ENCODE results near the gene ANKZF1. TPM values are rescaled to one million over a fixed set of nuclear protein-coding genes. Genes with fewer than 3 reads are reported as not detected.
"Not testable (repeated sequence)": the region's sequence is repeated elsewhere in the genome, so short reads cannot be mapped to it uniquely, and the experiment has no call there.

Gene ANKZF1
- total RNA-seq, 1 experiment from 2014 or later, result 36.2 TPM

GRCh38 chr2:219253753-219254589 is 24.4 kb downstream of the ANKZF1 start, which contains the start of gene TUBA4A:
TUBA4A (minus strand) TSS chr2:219253918; CDS start chr2:219253858, 60 bp downstream.
- no TSS peak for BruUV-seq (replicated peaks)
- CTCF ChIA-PET, result interaction anchor here (0.6 kb wide), 2 partner anchors 9 to 112 kb away, joined by 4 read pairs; no protein-coding TSS in a partner anchor
- intact Hi-C loops (cut with micrococcal nuclease; ENCODE audit: unreplicated experiment), result no loop called here
- peak within 1 kb of the TSS; percentile 49 to 68 for H3K4me3 ChIP-seq (ENCODE audit: low read depth in 2 of 2, low read length in 2 of 2)
- ATAC-seq (peak; percentile 86), DNase-seq (ENCODE audit: low read depth, low spot score) (no peak)
- H3K9me3 ChIP-seq (ENCODE audit: control insufficient read depth, insufficient read depth, low read depth, low read length), result no peaks in the 10 kb centered on the region
- TF ChIP-seq SIN3A (IDR thresholded peaks at IDR 0.05; ENCODE audit: borderline replicate concordance, insufficient read depth, low read depth, low read length) (0 out of 2 replicates have a peak, but pooled peaks have one; percentile 56), TCF7L2 (IDR thresholded peaks at IDR 0.05; ENCODE audit: low read depth, low read length) (no peak), POLR2AphosphoS5 (IDR thresholded peaks at IDR 0.05; ENCODE audit: low read depth, low read length) (no peak), CTCF (IDR thresholded peaks at IDR 0.05) (no peak)
- TF ChIP-seq, protein P1, sequence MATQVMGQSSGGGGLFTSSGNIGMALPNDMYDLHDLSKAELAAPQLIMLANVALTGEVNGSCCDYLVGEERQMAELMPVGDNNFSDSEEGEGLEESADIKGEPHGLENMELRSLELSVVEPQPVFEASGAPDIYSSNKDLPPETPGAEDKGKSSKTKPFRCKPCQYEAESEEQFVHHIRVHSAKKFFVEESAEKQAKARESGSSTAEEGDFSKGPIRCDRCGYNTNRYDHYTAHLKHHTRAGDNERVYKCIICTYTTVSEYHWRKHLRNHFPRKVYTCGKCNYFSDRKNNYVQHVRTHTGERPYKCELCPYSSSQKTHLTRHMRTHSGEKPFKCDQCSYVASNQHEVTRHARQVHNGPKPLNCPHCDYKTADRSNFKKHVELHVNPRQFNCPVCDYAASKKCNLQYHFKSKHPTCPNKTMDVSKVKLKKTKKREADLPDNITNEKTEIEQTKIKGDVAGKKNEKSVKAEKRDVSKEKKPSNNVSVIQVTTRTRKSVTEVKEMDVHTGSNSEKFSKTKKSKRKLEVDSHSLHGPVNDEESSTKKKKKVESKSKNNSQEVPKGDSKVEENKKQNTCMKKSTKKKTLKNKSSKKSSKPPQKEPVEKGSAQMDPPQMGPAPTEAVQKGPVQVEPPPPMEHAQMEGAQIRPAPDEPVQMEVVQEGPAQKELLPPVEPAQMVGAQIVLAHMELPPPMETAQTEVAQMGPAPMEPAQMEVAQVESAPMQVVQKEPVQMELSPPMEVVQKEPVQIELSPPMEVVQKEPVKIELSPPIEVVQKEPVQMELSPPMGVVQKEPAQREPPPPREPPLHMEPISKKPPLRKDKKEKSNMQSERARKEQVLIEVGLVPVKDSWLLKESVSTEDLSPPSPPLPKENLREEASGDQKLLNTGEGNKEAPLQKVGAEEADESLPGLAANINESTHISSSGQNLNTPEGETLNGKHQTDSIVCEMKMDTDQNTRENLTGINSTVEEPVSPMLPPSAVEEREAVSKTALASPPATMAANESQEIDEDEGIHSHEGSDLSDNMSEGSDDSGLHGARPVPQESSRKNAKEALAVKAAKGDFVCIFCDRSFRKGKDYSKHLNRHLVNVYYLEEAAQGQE (IDR thresholded peaks at IDR 0.05; ENCODE audit: insufficient read depth in 1 of 2, low read depth in 2 of 2, low read length in 1 of 2), result no peak
- in situ Hi-C loops (cut with HindIII; ENCODE audit: low pct_unique_long_range_greater_than_20kb, low sequenced_read_pairs), result no loop called here
- H3K27ac ChIP-seq (ENCODE audit: low read length), result no peak within 1 kb of the TSS
- H3K27me3 ChIP-seq (ENCODE audit: control insufficient read depth, insufficient read depth, low read length), result peaks cover 8% of the 10 kb centered on the region
- H3K4me1 ChIP-seq (ENCODE audit: control insufficient read depth, insufficient read depth, low read length), result peaks cover 25% of the 10 kb centered on the region
- H3K36me3 ChIP-seq (ENCODE audit: control insufficient read depth, insufficient read depth, low read length), result no peaks in the 10 kb centered on the region; the same call in 1 of the 2 replicates
- POLR2A ChIA-PET, result interaction anchor here (1.5 kb wide), 1 partner anchor 9 kb away, joined by 3 read pairs; no protein-coding TSS in a partner anchor

DNA sequence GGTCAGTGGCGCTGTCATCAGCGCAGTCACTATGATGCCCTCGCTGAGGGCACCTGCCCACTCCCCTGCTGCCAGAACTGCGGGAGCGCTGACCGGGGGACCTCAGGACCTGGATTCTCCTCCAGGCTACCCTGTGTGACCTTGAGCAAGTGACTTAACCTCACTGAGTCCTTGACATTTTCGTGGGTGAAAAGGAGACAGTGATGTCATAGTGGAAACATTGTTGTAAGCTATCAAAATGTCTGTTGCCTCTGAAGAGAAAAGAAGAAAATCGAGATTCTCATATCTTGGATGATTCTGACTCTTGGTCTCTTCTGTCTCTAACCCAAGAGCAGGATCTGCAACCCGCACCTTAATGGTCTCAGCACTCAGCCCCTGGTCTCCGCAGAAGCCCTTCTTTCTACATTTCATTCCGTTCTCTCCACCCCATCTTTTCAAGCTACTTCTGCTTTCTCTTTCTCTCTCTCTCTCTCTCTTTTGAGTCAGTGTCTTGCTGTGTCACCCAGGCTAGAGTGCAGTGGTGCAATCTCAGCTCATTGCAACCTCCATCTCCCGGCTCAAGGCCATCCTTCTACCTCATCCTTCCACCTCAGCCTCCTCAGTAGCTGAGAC is 25.1 kb downstream of the ANKZF1 start:
- CTCF ChIA-PET, result no interaction called here
- in situ Hi-C loops (cut with HindIII; ENCODE audit: low pct_unique_long_range_greater_than_20kb, low sequenced_read_pairs), result no loop called here
- peak overlapping the region; percentile 49 to 68 for H3K4me3 ChIP-seq (ENCODE audit: low read depth in 2 of 2, low read length in 2 of 2)
- no peak for DNase-seq (ENCODE audit: low read depth, low spot score)
- intact Hi-C loops (cut with micrococcal nuclease; ENCODE audit: unreplicated experiment), result no loop called here
- TF ChIP-seq TCF7L2 (IDR thresholded peaks at IDR 0.05; ENCODE audit: low read depth, low read length) (no peak), CTCF (IDR thresholded peaks at IDR 0.05) (no peak), SIN3A (IDR thresholded peaks at IDR 0.05; ENCODE audit: borderline replicate concordance, insufficient read depth, low read depth, low read length) (no peak), POLR2AphosphoS5 (IDR thresholded peaks at IDR 0.05; ENCODE audit: low read depth, low read length) (no peak)
- TF ChIP-seq, protein P1 (IDR thresholded peaks at IDR 0.05; ENCODE audit: insufficient read depth in 1 of 2, low read depth in 2 of 2, low read length in 1 of 2), result no peak
- H3K4me1 ChIP-seq (ENCODE audit: control insufficient read depth, insufficient read depth, low read length), result peaks cover 18% of the 10 kb centered on the region
- POLR2A ChIA-PET, result interaction anchor here (1.5 kb wide), 1 partner anchor 10 kb away, joined by 3 read pairs; no protein-coding TSS in a partner anchor
- H3K27me3 ChIP-seq (ENCODE audit: control insufficient read depth, insufficient read depth, low read length), result peaks cover 8% of the 10 kb centered on the region
- ATAC-seq, result peak; percentile 22
- no TSS peak for BruUV-seq (replicated peaks)
- H3K9me3 ChIP-seq (ENCODE audit: control insufficient read depth, insufficient read depth, low read depth, low read length), result no peaks in the 10 kb centered on the region
- no peak overlapping the region for H3K27ac ChIP-seq (ENCODE audit: low read length)
- no peaks in the 10 kb centered on the region; the same call in 1 of the 2 replicates for H3K36me3 ChIP-seq (ENCODE audit: control insufficient read depth, insufficient read depth, low read length)

- BruUV-seq (replicated peaks); H3K27me3 ChIP-seq (ENCODE audit: control insufficient read depth, insufficient read depth, low read length); H3K9me3 ChIP-seq (ENCODE audit: control insufficient read depth, insufficient read depth, low read depth, low read length); ATAC-seq; DNase-seq (ENCODE audit: low read depth, low spot score); H3K36me3 ChIP-seq (ENCODE audit: control insufficient read depth, insufficient read depth, low read length); CTCF ChIA-PET; H3K27ac ChIP-seq (ENCODE audit: low read length); in situ Hi-C loops (cut with HindIII; ENCODE audit: low pct_unique_long_range_greater_than_20kb, low sequenced_read_pairs); intact Hi-C loops (cut with micrococcal nuclease; ENCODE audit: unreplicated experiment); H3K4me1 ChIP-seq (ENCODE audit: control insufficient read depth, insufficient read depth, low read length); H3K4me3 ChIP-seq (ENCODE audit: low read depth in 2 of 2, low read length in 2 of 2): not testable (repeated sequence)
- POLR2A ChIA-PET, result interaction anchor here (0.6 kb wide), 2 partner anchors 42 to 171 kb away, joined by 3 to 4 read pairs; no protein-coding TSS in a partner anchor
These were observed 29.3 kb downstream of the ANKZF1 start for GRCh38 chr2:219258942-219259341.
